HCT116 (cell line): ENCODE data around the gene TCF23. TPM values are rescaled to one million over a fixed set of nuclear protein-coding genes. Genes with fewer than 3 reads are reported as not detected.
"Not testable (repeated sequence)": the region's sequence is repeated elsewhere in the genome, so short reads cannot be mapped to it uniquely, and the experiment has no call there.

Experiments
- ATAC-seq: fragments of 200-7000 bp; cut with Tn5 transposase; 2 replicates; pipeline ENCODE4 v1.9.1; 2020; ENCODE audit warnings: mild to moderate bottlenecking, moderate library complexity
- BruUV-seq: library from RNA; stranded (reverse); fragments of 400-500 nt; replicated peaks from 2 replicates; lab custom pipeline; 2021; lab: Mats Ljungman, UMichigan
- CTCF ChIA-PET: fragments of 300-600 bp; sonication (Branson Sonifier 250); formaldehyde crosslinking; loops from one replicate; lab custom pipeline; 2021; ENCODE audit warnings: antibody characterized with exemption; lab: Charles Lee
- POLR2A ChIA-PET: fragments of 300-600, 350-600 bp; sonication (Branson Sonifier 250); formaldehyde crosslinking; loops from one replicate; lab custom pipeline; 2021; ENCODE audit warnings: antibody characterized with exemption; lab: Charles Lee
- RAD21 ChIA-PET, 2 experiments: fragments of 300-600 bp; sonication (Branson Sonifier 250); formaldehyde crosslinking; loops; one replicate each; lab custom pipeline; 2023; ENCODE audit warnings: low total read pairs in 2 of 2; ENCODE audit not compliant: uncharacterized antibody in 2 of 2, unreplicated experiment in 2 of 2, low non-redundant PET in 1 of 2; lab: Charles Lee
- DNase-seq: peaks from one replicate; pipeline ENCODE4 v3.0.0-alpha.2; 2010; ENCODE audit warnings: low read depth, low spot score
- H2AFZ ChIP-seq: fragments of 200-600 bp; shearing (Covaris generic), sonication (generic); 2 replicates; pipeline ENCODE4 v1.6.1; 2017; ENCODE audit warnings: low read depth, mixed run types, mixed read lengths, antibody characterized with exemption, low read length; ENCODE audit not compliant: poor library complexity, severe bottlenecking
- H3K27ac ChIP-seq: 2 replicates; pipeline ENCODE4 v1.5.1; 2012; ENCODE audit warnings: low read depth, low read length
- H3K27me3 ChIP-seq: fragments of 200-600 bp; sonication (generic); 2 replicates; pipeline ENCODE4 v1.6.1; 2016; ENCODE audit warnings: mixed run types, low read length, mixed read lengths; ENCODE audit not compliant: insufficient read depth
- H3K36me3 ChIP-seq, 2 experiments: fragments of 200-500 bp in 1 of 2; fragments of 200-600 bp in 1 of 2; sonication (Bioruptor generic) in 1 of 2; sonication (generic) in 1 of 2; 2 replicates each; pipeline versions ENCODE4 v1.5.1 to v1.6.1; 2014 to 2016; ENCODE audit warnings: low read length in 2 of 2, inconsistent platforms in 1 of 2, mixed read lengths in 1 of 2, mixed run types in 1 of 2; ENCODE audit not compliant: insufficient read depth in 2 of 2, control insufficient read depth in 1 of 2
- H3K4me1 ChIP-seq, 2 experiments: fragments of 200-600 bp in 1 of 2; sonication (generic) in 1 of 2; 2 replicates each; pipeline versions ENCODE4 v1.5.1 to v1.6.1; 2012 to 2017; ENCODE audit warnings: low read length in 2 of 2, inconsistent platforms in 1 of 2, mild to moderate bottlenecking in 1 of 2, mixed read lengths in 1 of 2, mixed run types in 1 of 2, moderate library complexity in 1 of 2; ENCODE audit not compliant: insufficient read depth in 2 of 2, control insufficient read depth in 1 of 2
- H3K4me2 ChIP-seq: fragments of 200-600 bp; sonication (generic); 2 replicates; pipeline ENCODE4 v1.6.1; 2017; ENCODE audit warnings: mixed run types, low read length, mixed read lengths
- H3K4me3 ChIP-seq, 2 experiments: fragments of 200-600 bp in 1 of 2; sonication (generic) in 1 of 2; replicated peaks in 1 of 2; 2 replicates each; pipeline ENCODE4 v1.5.1; 2011 to 2016; ENCODE audit warnings: low read length in 2 of 2, control low read depth in 1 of 2, low read depth in 1 of 2, mild to moderate bottlenecking in 1 of 2, mixed read lengths in 1 of 2, mixed run types in 1 of 2
- H3K79me2 ChIP-seq: fragments of 200-600 bp; sonication (generic); 2 replicates; pipeline ENCODE4 v1.6.1; 2017; ENCODE audit warnings: mild to moderate bottlenecking, mixed run types, low read length, moderate library complexity, mixed read lengths; ENCODE audit not compliant: insufficient read depth
- H3K9ac ChIP-seq: fragments of 200-600 bp; sonication (generic); 2 replicates; pipeline ENCODE4 v1.6.1; 2016; ENCODE audit warnings: low read length, mixed read lengths
- H3K9me2 ChIP-seq: fragments of 200-600 bp; sonication (generic), shearing (Covaris generic); 2 replicates; pipeline ENCODE4 v1.6.1; 2017; ENCODE audit warnings: mixed run types, mild to moderate bottlenecking, moderate library complexity; ENCODE audit not compliant: insufficient read depth
- H3K9me3 ChIP-seq, 2 experiments: fragments of 200-500 bp in 1 of 2; fragments of 200-600 bp in 1 of 2; sonication (Bioruptor generic) in 1 of 2; sonication (generic) in 1 of 2; 2 replicates each; pipeline ENCODE4 v1.6.1; 2014 to 2017; ENCODE audit warnings: low read length in 2 of 2, mixed read lengths in 2 of 2, inconsistent platforms in 1 of 2, low read depth in 1 of 2, mild to moderate bottlenecking in 1 of 2, mixed run types in 1 of 2, moderate library complexity in 1 of 2; ENCODE audit not compliant: control insufficient read depth in 1 of 2, insufficient read depth in 1 of 2
- H4K20me1 ChIP-seq: fragments of 200-600 bp; sonication (generic), shearing (Covaris generic); 2 replicates; pipeline ENCODE4 v1.6.1; 2017; ENCODE audit warnings: mixed run types, mild to moderate bottlenecking, moderate library complexity; ENCODE audit not compliant: insufficient read depth
- YY1 ChIP-seq: IDR thresholded peaks from 2 replicates; pipeline ENCODE4 v1.6.1; 2011; ENCODE audit warnings: low read length, low read depth, moderate library complexity, mild to moderate bottlenecking; ENCODE audit not compliant: insufficient replicate concordance; ENCODE audit errors: extremely low read depth
- ZNF274 ChIP-seq: fragments of 200-500 bp; sonication (Bioruptor generic); IDR thresholded peaks from 2 replicates; pipeline ENCODE4 v1.6.1; 2014; ENCODE audit warnings: mild to moderate bottlenecking, low read depth, low read length, inconsistent platforms
- intact Hi-C: fragments of 100-400 bp; cut with micrococcal nuclease; formaldehyde crosslinking; loops from 2 replicates; pipeline ENCODE4 v1.10.0; 2022
- total RNA-seq: library from RNA; stranded (reverse); gene quantifications from one replicate; pipeline ENCODE4 v1.2.1, GENCODE V29; 2021; ENCODE audit not compliant: unreplicated experiment
- TF ChIP-seq, protein P1 (sequence below): IDR thresholded peaks from 2 replicates; pipeline ENCODE4 v1.6.1; 2012

Gene TCF23
- total RNA-seq, 1 experiment from 2014 or later = not detected

DNA sequence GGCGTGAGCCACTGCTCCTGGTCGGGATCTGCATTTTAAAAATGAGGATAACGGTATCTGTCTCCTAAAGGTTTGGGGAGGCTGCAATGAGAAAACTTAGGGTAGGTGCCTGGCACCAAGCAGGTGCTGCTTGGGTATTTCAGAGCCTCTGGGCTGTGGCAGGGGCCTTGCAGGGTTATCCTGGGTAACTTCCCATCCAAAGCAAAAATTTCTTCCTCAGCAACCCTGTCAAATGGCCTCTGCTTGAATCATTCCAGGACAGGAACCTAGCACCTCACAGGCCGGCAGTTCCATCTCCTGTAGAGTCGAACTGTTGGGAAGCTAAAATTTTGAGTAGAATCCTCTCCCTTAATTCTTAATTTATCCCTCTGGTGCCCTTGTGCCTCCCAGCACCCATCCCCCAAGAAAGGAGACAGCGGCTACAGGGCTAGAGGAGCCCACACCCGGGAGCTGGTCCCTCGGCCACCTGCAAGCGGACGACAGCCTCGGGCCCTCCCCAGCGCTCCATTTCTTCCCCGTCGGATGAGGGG, 30.7 kb upstream of the TCF23 start:
- Histone ChIP-seq H3K27ac (peak overlapping the region; percentile 41; the same call in 1 of the 2 replicates), H3K9ac (peak overlapping the region; percentile 56), H3K27me3 (no peaks in the 10 kb centered on the region), H3K36me3 (no peaks in the 10 kb centered on the region), H2AFZ (no peak overlapping the region), H4K20me1 (no peaks in the 10 kb centered on the region), H3K4me1 (peaks cover 0 to 17% of the 10 kb centered on the region in 2 experiments; a peak in 3 of 4 replicates), H3K4me2 (peak overlapping the region; percentile 76), H3K4me3 (peak overlapping the region; percentile 40 to 53), H3K79me2 (no peaks in the 10 kb centered on the region), H3K9me2 (no peaks in the 10 kb centered on the region), H3K9me3 (no peaks in the 10 kb centered on the region)
- intact Hi-C loops = no loop called here
- ATAC-seq (peak; percentile 28), DNase-seq (no peak)
- ChIA-PET RAD21 (no interaction called here), POLR2A (no interaction called here), CTCF (no interaction called here)
- TF ChIP-seq ZNF274 = no peak
- no TSS peak for BruUV-seq

DNA sequence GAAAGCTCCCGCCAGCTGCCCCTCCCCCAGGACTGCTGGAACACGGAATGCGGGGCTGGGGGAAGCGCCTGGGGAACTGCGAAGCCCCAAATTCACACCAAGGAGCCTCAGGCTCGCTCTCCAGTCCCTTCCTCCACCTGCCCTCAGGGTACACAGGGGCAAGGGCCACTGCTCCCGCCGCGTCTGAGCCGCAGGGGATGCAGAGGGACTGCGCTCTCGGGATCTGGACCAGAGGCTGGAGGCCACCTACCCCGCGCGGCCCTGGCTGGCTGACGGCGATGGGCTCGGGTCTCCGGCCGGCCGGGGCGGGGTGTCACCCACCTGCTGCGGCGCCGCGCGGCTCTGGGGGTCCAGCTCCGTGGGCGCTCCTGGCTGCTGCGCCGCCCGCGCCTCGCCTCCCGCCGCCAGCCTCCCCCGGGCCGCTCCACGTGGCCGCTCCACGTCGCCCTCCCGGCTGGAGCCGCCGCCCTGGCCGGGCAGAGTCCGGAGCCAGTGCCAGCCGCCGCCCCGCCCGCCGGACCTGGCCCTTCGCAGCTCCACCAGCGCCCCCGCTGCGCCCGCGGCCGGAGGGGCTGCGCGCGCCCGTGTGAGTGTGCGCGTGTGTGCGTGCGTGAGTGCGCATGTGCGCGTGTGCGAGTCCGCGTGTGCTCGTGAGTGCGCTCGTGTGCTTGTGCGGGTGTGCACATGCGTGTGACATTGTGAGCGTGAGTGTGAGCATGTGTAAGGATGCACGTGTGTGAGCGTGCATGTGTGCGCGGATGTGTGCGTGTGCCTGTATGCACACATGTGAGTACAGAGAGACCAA, 30.1 kb upstream of the TCF23 start, which contains the start of gene CGREF1:
CGREF1 (minus strand) TSS at position 604 of the 805 bp plus-strand sequence. CDS start 14,762 bp downstream, outside the sequence.
- Histone ChIP-seq H3K9ac (peak within 1 kb of the TSS; percentile 56), H3K4me1 (peaks cover 0 to 17% of the 10 kb centered on the region in 2 experiments; a peak in 3 of 4 replicates), H4K20me1 (no peaks in the 10 kb centered on the region), H2AFZ (no peak within 1 kb of the TSS), H3K36me3 (no peaks in the 10 kb centered on the region), H3K9me3 (no peaks in the 10 kb centered on the region), H3K27ac (peak within 1 kb of the TSS; percentile 41; the same call in 1 of the 2 replicates), H3K27me3 (no peaks in the 10 kb centered on the region), H3K4me3 (peak within 1 kb of the TSS; percentile 40 to 53), H3K9me2 (no peaks in the 10 kb centered on the region), H3K4me2 (peak within 1 kb of the TSS; percentile 76), H3K79me2 (no peaks in the 10 kb centered on the region)
- BruUV-seq = no TSS peak
- DNase-seq = no peak
- TF ChIP-seq, protein P1, sequence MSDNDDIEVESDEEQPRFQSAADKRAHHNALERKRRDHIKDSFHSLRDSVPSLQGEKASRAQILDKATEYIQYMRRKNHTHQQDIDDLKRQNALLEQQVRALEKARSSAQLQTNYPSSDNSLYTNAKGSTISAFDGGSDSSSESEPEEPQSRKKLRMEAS = peak; percentile 73
- TF ChIP-seq YY1 = no peak
- CTCF ChIA-PET = no interaction called here
- ATAC-seq = peak; percentile 64
- POLR2A ChIA-PET = no interaction called here
- RAD21 ChIA-PET = no interaction called here
- intact Hi-C loops = no loop called here

DNA sequence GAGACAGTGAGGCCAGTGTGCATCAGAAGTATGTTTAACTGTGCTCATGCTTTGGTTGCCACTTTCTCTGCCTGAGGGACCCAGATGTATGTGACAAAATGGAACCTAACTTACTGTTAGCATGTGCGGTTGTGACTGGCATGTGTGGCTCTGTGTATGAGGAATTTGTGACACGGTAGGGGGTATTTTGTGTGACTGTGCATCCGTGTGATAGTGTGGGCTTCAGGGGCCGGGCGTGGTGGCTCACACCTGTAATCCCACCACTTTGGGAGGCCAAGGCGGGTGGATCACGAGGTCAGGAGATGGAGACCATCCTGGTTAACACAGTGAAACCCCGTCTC, 29.5 kb upstream of the TCF23 start:
- ATAC-seq, H3K27me3 ChIP-seq, H3K27ac ChIP-seq, POLR2A ChIA-PET, RAD21 ChIA-PET, DNase-seq, H3K9me3 ChIP-seq, H4K20me1 ChIP-seq, CTCF ChIA-PET, intact Hi-C loops, H3K36me3 ChIP-seq, H2AFZ ChIP-seq, H3K79me2 ChIP-seq, H3K9me2 ChIP-seq, BruUV-seq: not testable (repeated sequence)
- Histone ChIP-seq H3K4me1 (peaks cover 0 to 17% of the 10 kb centered on the region in 2 experiments; a peak in 3 of 4 replicates), H3K9ac (peak overlapping the region; percentile 56), H3K4me2 (peak overlapping the region; percentile 76), H3K4me3 (peak overlapping the region in 1 of 2 experiments; percentile 53; a peak in 2 of 4 replicates)
